ENCODE data around the gene HDAC9.

The HDAC9 gene

DNA sequence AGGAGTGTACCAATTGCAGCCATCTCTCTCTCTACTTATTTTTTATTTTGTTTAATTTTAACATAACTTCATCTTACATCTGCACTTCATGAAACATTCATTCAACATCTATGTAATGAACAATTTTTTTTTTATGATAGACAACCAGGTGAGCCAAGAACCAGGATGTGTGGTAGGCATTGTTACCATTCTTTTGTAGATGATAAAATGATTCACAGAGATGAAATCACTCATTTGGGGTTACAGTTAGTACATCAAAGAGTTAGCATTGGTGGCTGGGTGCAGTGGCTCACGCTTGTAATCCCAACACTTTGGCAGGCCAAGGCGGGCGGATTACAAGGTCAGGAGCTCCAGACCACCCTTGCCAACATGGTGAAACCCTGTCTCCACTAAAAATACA lies 127.8 kb downstream of the HDAC9 start:
- TF ChIP-seq ZFX (IDR thresholded peaks at IDR 0.05), result no peak
- TF ChIP-seq, protein P1, sequence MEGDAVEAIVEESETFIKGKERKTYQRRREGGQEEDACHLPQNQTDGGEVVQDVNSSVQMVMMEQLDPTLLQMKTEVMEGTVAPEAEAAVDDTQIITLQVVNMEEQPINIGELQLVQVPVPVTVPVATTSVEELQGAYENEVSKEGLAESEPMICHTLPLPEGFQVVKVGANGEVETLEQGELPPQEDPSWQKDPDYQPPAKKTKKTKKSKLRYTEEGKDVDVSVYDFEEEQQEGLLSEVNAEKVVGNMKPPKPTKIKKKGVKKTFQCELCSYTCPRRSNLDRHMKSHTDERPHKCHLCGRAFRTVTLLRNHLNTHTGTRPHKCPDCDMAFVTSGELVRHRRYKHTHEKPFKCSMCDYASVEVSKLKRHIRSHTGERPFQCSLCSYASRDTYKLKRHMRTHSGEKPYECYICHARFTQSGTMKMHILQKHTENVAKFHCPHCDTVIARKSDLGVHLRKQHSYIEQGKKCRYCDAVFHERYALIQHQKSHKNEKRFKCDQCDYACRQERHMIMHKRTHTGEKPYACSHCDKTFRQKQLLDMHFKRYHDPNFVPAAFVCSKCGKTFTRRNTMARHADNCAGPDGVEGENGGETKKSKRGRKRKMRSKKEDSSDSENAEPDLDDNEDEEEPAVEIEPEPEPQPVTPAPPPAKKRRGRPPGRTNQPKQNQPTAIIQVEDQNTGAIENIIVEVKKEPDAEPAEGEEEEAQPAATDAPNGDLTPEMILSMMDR (conservative IDR thresholded peaks at IDR 0.05), result no peak
- H3K27ac ChIP-seq, result no peak overlapping the region

GRCh38 chr7:18624459-18624858 lies 128.9 kb downstream of the HDAC9 start:
- TF ChIP-seq, protein P1 (conservative IDR thresholded peaks at IDR 0.05), result no peak
- TF ChIP-seq ZFX (IDR thresholded peaks at IDR 0.05), result no peak
- H3K27ac ChIP-seq, result no peak overlapping the region

GRCh38 chr7:18626086-18626485 lies 130.5 kb downstream of the HDAC9 start:
- no peak overlapping the region for H3K27ac ChIP-seq
- TF ChIP-seq, protein P1 (conservative IDR thresholded peaks at IDR 0.05), result no peak
- no peak for TF ChIP-seq ZFX (IDR thresholded peaks at IDR 0.05)

DNA sequence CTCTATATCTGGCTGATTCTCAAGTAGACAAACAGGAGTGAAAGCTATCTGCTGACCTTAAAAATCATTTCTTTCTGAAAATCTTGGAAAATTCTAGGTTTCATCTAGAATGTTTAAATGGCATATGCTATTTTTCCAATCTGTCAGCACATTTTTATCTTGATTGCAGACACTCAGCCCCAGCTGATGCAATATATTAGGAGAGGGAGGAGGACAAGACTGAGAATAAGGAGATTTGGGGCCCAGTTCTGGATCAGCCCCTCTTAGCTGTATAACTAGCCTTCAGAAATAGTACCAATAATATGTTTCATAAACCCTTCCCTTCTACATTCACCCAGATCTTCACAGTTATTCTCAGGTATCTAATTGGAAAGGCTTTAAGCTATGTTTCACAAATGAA lies 131.2 kb downstream of the HDAC9 start:
- H3K27ac ChIP-seq, result no peak overlapping the region
- TF ChIP-seq, protein P1 (conservative IDR thresholded peaks at IDR 0.05), result no peak
- no peak for TF ChIP-seq ZFX (IDR thresholded peaks at IDR 0.05)

DNA sequence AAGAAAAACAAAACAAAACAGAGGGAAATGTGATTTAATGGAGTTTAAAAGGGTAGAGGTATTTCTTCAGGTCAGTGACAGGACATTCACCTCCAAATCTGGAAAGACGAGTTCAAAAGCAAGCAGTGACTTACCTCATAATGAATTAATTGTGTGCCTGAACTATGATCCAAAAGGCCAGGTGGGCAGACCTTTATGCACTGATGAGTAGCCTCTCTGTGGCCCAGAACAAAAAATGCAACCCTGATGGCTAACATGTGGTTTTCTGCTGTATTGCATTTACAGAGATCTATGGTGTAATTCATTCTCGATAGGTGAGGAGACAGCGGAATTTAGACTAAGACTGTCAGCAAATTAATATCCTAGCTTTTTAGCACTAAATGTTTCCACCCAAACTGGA lies 142.0 kb downstream of the HDAC9 start:
- no peak for TF ChIP-seq ZFX (IDR thresholded peaks at IDR 0.05)
- TF ChIP-seq, protein P1 (conservative IDR thresholded peaks at IDR 0.05), result no peak
- H3K27ac ChIP-seq, result no peak overlapping the region

DNA sequence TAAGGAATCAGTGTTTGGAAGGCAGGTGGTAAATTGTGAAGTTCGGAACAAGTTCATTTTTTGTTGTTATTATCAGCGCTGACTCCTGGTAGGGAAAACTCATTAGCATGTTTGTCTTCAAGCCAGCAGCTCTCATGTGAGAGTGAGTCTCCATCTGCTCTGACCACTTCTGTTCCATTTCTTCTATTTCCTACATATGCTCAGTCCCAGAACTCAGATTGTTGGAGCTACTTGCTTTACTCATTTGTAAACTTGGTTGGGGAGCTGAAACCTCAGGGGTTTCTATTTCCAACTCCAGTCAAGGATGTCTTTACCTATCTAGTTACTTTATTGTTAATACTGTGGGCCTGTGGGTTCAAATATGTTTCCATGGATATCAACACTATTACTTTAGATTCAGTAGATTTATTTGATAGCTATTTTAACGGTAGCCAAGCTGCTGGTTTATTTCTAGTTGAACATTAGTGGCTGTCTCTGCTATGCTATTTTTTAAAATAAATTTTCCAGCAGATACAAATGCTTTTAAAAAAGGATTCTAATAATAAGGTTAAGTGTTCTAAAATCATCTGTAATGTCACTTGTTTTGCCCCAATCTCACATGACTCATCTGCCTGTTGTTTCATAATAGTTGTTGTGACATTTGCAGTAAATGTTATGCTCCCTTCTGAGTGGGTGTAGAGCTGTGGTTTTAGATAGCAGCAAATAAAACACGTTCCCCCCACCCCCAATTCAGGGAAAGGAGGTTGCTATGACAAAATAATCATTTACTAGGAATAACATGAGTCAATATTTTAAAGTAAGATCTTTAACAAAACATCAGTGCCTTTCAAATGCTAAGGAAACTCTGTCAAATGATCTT lies 143.3 kb downstream of the HDAC9 start:
- no peak overlapping the region for H3K27ac ChIP-seq

GRCh38 chr7:18639711-18640110 lies 144.2 kb downstream of the HDAC9 start:
- H3K27ac ChIP-seq, result no peak overlapping the region
- TF ChIP-seq ZFX (IDR thresholded peaks at IDR 0.05), result no peak
- TF ChIP-seq, protein P1 (conservative IDR thresholded peaks at IDR 0.05), result no peak

More for the DNA sequence above, 143.3 kb downstream of the HDAC9 start:
- TF ChIP-seq, protein P1 (conservative IDR thresholded peaks at IDR 0.05), result no peak
- no peak for TF ChIP-seq ZFX (IDR thresholded peaks at IDR 0.05)
